GM12891 (cell line): ENCODE results near the gene IMPDH1.

Experiments used
- PAX5 ChIP-seq: IDR thresholded peaks from 2 replicates; pipeline ENCODE4 v1.6.1; 2011; ENCODE audit warnings: low read length, moderate library complexity, mild to moderate bottlenecking; ENCODE audit not compliant: insufficient read depth, severe bottlenecking
- POLR2A ChIP-seq: IDR thresholded peaks from 2 replicates; pipeline ENCODE4 v1.6.1; 2011; ENCODE audit warnings: low read depth, low read length, control low read depth
- POLR2AphosphoS5 ChIP-seq: IDR thresholded peaks from 2 replicates; pipeline ENCODE4 v1.6.1; 2011; ENCODE audit warnings: low read depth, low read length, control low read depth
- POU2F2 ChIP-seq: IDR thresholded peaks from 2 replicates; pipeline ENCODE4 v1.6.1; 2011; ENCODE audit warnings: low read depth, mild to moderate bottlenecking, control low read depth, low read length, moderate library complexity
- SPI1 ChIP-seq: IDR thresholded peaks from 2 replicates; pipeline ENCODE4 v1.6.1; 2011; ENCODE audit warnings: low read depth, low read length, control low read depth
- TAF1 ChIP-seq: IDR thresholded peaks from 2 replicates; pipeline ENCODE4 v1.6.1; 2011; ENCODE audit warnings: low read depth, low read length, control low read depth

DNA sequence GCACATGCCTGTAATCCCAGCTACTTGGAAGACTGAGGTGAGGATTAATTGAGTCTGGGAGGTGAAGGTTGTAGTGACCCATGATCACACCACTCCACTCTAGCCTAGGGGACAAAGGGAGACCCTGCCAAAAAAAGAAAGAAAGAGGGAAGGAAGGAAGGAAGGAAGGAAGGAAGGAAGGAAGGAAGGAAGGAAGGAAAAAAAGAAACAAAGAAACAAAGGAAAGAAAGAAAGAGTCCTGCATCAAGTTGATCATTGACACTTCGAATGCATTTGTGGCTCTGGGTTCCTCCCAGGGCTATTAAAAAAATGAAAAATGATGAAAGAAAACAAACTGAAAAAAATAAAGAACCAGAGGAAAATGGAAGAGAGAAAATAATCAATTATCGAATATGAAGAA is 44.4 kb downstream of the IMPDH1 start:
- TF ChIP-seq POLR2AphosphoS5 (no peak), POLR2A (no peak), TAF1 (no peak), POU2F2 (no peak), SPI1 (no peak), PAX5 (no peak)
